ENCODE results near the gene C1QTNF1.

DNA sequence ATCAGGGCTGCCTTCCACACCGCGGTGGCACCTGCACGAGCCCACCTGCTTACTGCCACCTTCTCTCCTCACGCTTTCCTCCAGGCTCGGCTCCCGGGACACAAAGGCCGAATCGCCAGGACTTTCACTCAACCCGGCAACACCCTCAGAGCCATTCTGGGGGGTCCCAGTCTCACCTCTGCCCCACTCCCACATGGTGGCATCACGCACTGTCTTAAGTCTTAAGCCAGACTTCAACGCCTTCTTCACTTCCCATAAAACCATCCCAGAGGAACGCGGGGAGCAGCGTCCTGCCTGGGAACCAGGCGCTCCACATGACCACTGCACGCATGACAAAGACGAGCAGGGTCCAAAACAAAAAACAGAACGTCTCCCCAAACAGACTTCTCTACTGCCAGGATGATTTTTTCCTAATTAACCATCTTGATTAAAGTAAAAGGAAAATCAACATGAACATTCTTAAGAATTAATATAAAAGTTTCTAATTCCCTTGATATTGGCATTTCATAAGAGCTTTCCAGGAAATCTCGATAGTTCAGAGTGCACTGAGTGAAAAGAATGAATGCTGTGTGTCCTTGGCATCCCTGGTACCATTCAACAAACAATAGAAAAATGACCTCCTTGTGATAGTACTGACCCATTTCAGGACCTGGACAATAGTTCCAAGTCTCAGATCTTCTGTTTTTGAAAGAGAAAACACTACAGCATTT lies 17.0 kb upstream of the C1QTNF1 start:
- no peak for TF ChIP-seq POLR2A (IDR thresholded peaks at IDR 0.05)
- TF ChIP-seq, protein P1, sequence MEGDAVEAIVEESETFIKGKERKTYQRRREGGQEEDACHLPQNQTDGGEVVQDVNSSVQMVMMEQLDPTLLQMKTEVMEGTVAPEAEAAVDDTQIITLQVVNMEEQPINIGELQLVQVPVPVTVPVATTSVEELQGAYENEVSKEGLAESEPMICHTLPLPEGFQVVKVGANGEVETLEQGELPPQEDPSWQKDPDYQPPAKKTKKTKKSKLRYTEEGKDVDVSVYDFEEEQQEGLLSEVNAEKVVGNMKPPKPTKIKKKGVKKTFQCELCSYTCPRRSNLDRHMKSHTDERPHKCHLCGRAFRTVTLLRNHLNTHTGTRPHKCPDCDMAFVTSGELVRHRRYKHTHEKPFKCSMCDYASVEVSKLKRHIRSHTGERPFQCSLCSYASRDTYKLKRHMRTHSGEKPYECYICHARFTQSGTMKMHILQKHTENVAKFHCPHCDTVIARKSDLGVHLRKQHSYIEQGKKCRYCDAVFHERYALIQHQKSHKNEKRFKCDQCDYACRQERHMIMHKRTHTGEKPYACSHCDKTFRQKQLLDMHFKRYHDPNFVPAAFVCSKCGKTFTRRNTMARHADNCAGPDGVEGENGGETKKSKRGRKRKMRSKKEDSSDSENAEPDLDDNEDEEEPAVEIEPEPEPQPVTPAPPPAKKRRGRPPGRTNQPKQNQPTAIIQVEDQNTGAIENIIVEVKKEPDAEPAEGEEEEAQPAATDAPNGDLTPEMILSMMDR (IDR thresholded peaks at IDR 0.05): no peak

Data from testis (tissue), 2 donors.